Trophoblast cell (in vitro differentiated cells and primary cell): ENCODE data around the gene IGSF10.

Experiments used
- DNase-seq, 2 donors: peaks; one replicate each; pipeline ENCODE4 v3.0.0-alpha.2; 2016
- H2AFZ ChIP-seq: 2 replicates; pipeline ENCODE4 v1.6.1; 2013; ENCODE audit warnings: low read length, moderate library complexity, mild to moderate bottlenecking; ENCODE audit not compliant: insufficient read depth, poor library complexity
- H2AK5ac ChIP-seq: 2 replicates; pipeline ENCODE4 v1.6.1; 2013; ENCODE audit warnings: mild to moderate bottlenecking, low read length
- H2BK120ac ChIP-seq: 2 replicates; pipeline ENCODE4 v1.6.1; 2013; ENCODE audit warnings: low read length, mild to moderate bottlenecking, moderate library complexity; ENCODE audit not compliant: insufficient read depth, poor library complexity
- H2BK12ac ChIP-seq: 2 replicates; pipeline ENCODE4 v1.6.1; 2013; ENCODE audit warnings: mild to moderate bottlenecking, low read length, moderate library complexity
- H2BK5ac ChIP-seq: 2 replicates; pipeline ENCODE4 v1.6.1; 2013; ENCODE audit warnings: low read length, low read depth, moderate library complexity, mild to moderate bottlenecking; ENCODE audit not compliant: poor library complexity
- H3K14ac ChIP-seq: 2 replicates; pipeline ENCODE4 v1.6.1; 2013; ENCODE audit warnings: mild to moderate bottlenecking, low read length
- H3K18ac ChIP-seq: 2 replicates; pipeline ENCODE4 v1.6.1; 2013; ENCODE audit warnings: mild to moderate bottlenecking, low read length
- H3K23ac ChIP-seq: 2 replicates; pipeline ENCODE4 v1.6.1; 2013; ENCODE audit warnings: low read length
- H3K27ac ChIP-seq: 2 replicates; pipeline ENCODE4 v1.5.1; 2013; ENCODE audit warnings: low read depth, mild to moderate bottlenecking, inconsistent platforms, low read length, moderate library complexity
- H3K27me3 ChIP-seq: 2 replicates; pipeline ENCODE4 v1.6.1; 2013; ENCODE audit warnings: inconsistent platforms, mild to moderate bottlenecking, low read length, moderate library complexity; ENCODE audit not compliant: insufficient read depth
- H3K36me3 ChIP-seq, 2 experiments: 1 replicate in 1 of 2; 2 replicates in 1 of 2; pipeline ENCODE4 v1.6.1; 2013; ENCODE audit warnings: low read length in 2 of 2, mild to moderate bottlenecking in 2 of 2, moderate library complexity in 1 of 2; ENCODE audit not compliant: insufficient read depth in 2 of 2, control insufficient read depth in 1 of 2
- H3K4ac ChIP-seq: 2 replicates; pipeline ENCODE4 v1.6.1; 2013; ENCODE audit warnings: low read depth, mild to moderate bottlenecking, low read length, moderate library complexity
- H3K4me1 ChIP-seq, 2 experiments: 1 replicate in 1 of 2; 2 replicates in 1 of 2; pipeline ENCODE4 v1.6.1; 2013; ENCODE audit warnings: low read length in 2 of 2, mild to moderate bottlenecking in 2 of 2, moderate library complexity in 1 of 2; ENCODE audit not compliant: insufficient read depth in 2 of 2, control insufficient read depth in 1 of 2
- H3K4me2 ChIP-seq: 2 replicates; pipeline ENCODE4 v1.6.1; 2013; ENCODE audit warnings: inconsistent platforms, mild to moderate bottlenecking, low read length, moderate library complexity
- H3K4me3 ChIP-seq: 2 replicates; pipeline ENCODE4 v1.5.1; 2013; ENCODE audit warnings: mild to moderate bottlenecking, low read depth, low read length, inconsistent platforms
- H3K79me1 ChIP-seq: one replicate; pipeline ENCODE4 v1.6.1; 2013; ENCODE audit warnings: low read length
- H3K79me2 ChIP-seq: 2 replicates; pipeline ENCODE4 v1.6.1; 2013; ENCODE audit warnings: low read length, mild to moderate bottlenecking; ENCODE audit not compliant: control insufficient read depth, insufficient read depth, poor library complexity
- H3K9ac ChIP-seq: 2 replicates; pipeline ENCODE4 v1.6.1; 2013; ENCODE audit warnings: mild to moderate bottlenecking, low read length
- H3K9me3 ChIP-seq: 2 replicates; pipeline ENCODE4 v1.6.1; 2013; ENCODE audit warnings: low read depth, mild to moderate bottlenecking, control low read depth, inconsistent platforms, low read length; ENCODE audit not compliant: insufficient read depth
- H4K12ac ChIP-seq: 2 replicates; pipeline ENCODE4 v1.6.1; 2013; ENCODE audit warnings: low read depth, mild to moderate bottlenecking, low read length, moderate library complexity
- H4K8ac ChIP-seq: 2 replicates; pipeline ENCODE4 v1.6.1; 2013; ENCODE audit warnings: low read depth, mild to moderate bottlenecking, low read length, moderate library complexity
- H4K91ac ChIP-seq: one replicate; pipeline ENCODE4 v1.6.1; 2013; ENCODE audit warnings: low read depth, mild to moderate bottlenecking, low read length, moderate library complexity
- WGBS: extraction: QIAGEN DNeasy Blood & Tissue Kit; methylation state at CpG from one replicate; pipeline ENCODE4 v1.1.7; 2013; ENCODE audit warnings: missing lambda C conversion rate; ENCODE audit not compliant: insufficient read length, insufficient coverage; ENCODE audit errors: extremely low coverage; 5-methylcytosine and 5-hydroxymethylcytosine counted together

Gene IGSF10

GRCh38 chr3:151476344-151477018 lies 15.6 kb upstream of the IGSF10 start:
- Histone ChIP-seq H3K27ac (no peak overlapping the region), H3K79me1 (no peaks in the 10 kb centered on the region), H4K8ac (no peak overlapping the region), H2AK5ac (no peak overlapping the region), H2BK5ac (no peak overlapping the region), H3K14ac (no peak overlapping the region), H4K12ac (no peak overlapping the region), H3K9ac (no peak overlapping the region), H4K91ac (no peak overlapping the region), H2AFZ (no peak overlapping the region), H3K27me3 (no peaks in the 10 kb centered on the region), H3K23ac (no peak overlapping the region), H3K18ac (no peak overlapping the region), H3K4me3 (no peak overlapping the region), H3K4me2 (no peak overlapping the region), H2BK12ac (no peak overlapping the region), H2BK120ac (no peak overlapping the region), H3K4me1 (peaks cover 0 to 3% of the 10 kb centered on the region in 2 experiments), H3K9me3 (peaks cover 3% of the 10 kb centered on the region), H3K36me3 (no peaks in the 10 kb centered on the region), H3K4ac (no peak overlapping the region), H3K79me2 (no peaks in the 10 kb centered on the region)
- no CpG with 5 or more reads among the region's 7 CpGs for WGBS
- DNase-seq = no peak

- no peak overlapping the region for H3K4me3 ChIP-seq
- no peaks in the 10 kb centered on the region for H3K79me2 ChIP-seq
- H3K4me1 ChIP-seq = no peaks in the 10 kb centered on the region
- H3K18ac ChIP-seq = no peak overlapping the region
- H3K27ac ChIP-seq = no peak overlapping the region
- no peak overlapping the region for H4K12ac ChIP-seq
- H3K9ac ChIP-seq = no peak overlapping the region
- WGBS = no CpG with 5 or more reads among the region's 9 CpGs
- no peak overlapping the region for H3K23ac ChIP-seq
- H2AFZ ChIP-seq = no peak overlapping the region
- no peak overlapping the region for H3K4ac ChIP-seq
- H3K9me3 ChIP-seq = no peaks in the 10 kb centered on the region
- no peak overlapping the region for H4K91ac ChIP-seq
- no peak overlapping the region for H2AK5ac ChIP-seq
- no peaks in the 10 kb centered on the region for H3K36me3 ChIP-seq
- no peaks in the 10 kb centered on the region for H3K27me3 ChIP-seq
- no peak overlapping the region for H4K8ac ChIP-seq
- H2BK120ac ChIP-seq = no peak overlapping the region
- H2BK12ac ChIP-seq = no peak overlapping the region
- H3K4me2 ChIP-seq = no peak overlapping the region
- no peak overlapping the region for H2BK5ac ChIP-seq
- H3K14ac ChIP-seq = no peak overlapping the region
- peak; percentile 30 to 85 for DNase-seq
- no peaks in the 10 kb centered on the region for H3K79me1 ChIP-seq
Observed at GRCh38 chr3:151468284-151468917, 7.5 kb upstream of the IGSF10 start.

- Histone ChIP-seq H3K27ac (no peak overlapping the region), H4K12ac (no peak overlapping the region)
Observed at GRCh38 chr3:151467069-151467468, 6.2 kb upstream of the IGSF10 start.

DNA sequence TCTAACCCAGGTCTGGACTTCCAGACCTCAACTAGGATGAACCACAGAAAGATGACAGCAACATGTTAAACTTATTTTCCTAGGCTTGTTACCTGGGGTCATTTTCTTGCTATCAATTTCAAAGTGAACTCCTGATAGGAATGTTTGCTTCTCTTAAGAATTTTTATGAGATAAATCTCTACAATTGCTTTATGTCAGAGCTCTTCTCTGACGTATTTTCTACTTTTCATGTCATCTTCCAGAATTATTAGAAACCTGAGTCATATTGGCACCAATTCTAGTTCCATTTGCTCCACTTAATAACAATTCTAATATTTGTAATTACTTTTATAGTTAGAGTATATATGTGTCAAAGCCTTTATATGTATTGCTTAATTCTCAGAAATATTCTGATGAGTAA lies 2.1 kb upstream of the IGSF10 start:
- WGBS = no CpG with 5 or more reads among the region's 1 CpG
- Histone ChIP-seq H2BK12ac (no peak overlapping the region), H3K4me3 (no peak overlapping the region), H3K4me1 (peaks cover 0 to 2% of the 10 kb centered on the region in 2 experiments), H3K4ac (no peak overlapping the region), H2AFZ (no peak overlapping the region), H3K9me3 (no peaks in the 10 kb centered on the region), H3K14ac (no peak overlapping the region), H3K18ac (no peak overlapping the region), H4K12ac (no peak overlapping the region), H2AK5ac (no peak overlapping the region), H3K4me2 (no peak overlapping the region), H2BK5ac (no peak overlapping the region), H3K23ac (no peak overlapping the region), H3K27me3 (no peaks in the 10 kb centered on the region), H3K79me2 (peaks cover 1% of the 10 kb centered on the region), H3K27ac (no peak overlapping the region), H4K8ac (no peak overlapping the region), H4K91ac (no peak overlapping the region), H3K79me1 (no peaks in the 10 kb centered on the region), H3K36me3 (no peaks in the 10 kb centered on the region), H3K9ac (no peak overlapping the region), H2BK120ac (no peak overlapping the region)
- DNase-seq = no peak

More at GRCh38 chr3:151467069-151467468, 6.2 kb upstream of the IGSF10 start:
- Histone ChIP-seq H3K4me1 (no peaks in the 10 kb centered on the region), H3K18ac (no peak overlapping the region), H2AFZ (no peak overlapping the region), H2BK120ac (no peak overlapping the region), H4K8ac (no peak overlapping the region), H2BK12ac (no peak overlapping the region), H4K91ac (no peak overlapping the region), H3K79me2 (no peaks in the 10 kb centered on the region), H3K4ac (no peak overlapping the region), H3K4me3 (no peak overlapping the region), H2BK5ac (no peak overlapping the region), H3K27me3 (no peaks in the 10 kb centered on the region), H2AK5ac (no peak overlapping the region), H3K36me3 (no peaks in the 10 kb centered on the region), H3K23ac (no peak overlapping the region), H3K9me3 (no peaks in the 10 kb centered on the region), H3K4me2 (no peak overlapping the region), H3K9ac (no peak overlapping the region), H3K14ac (no peak overlapping the region), H3K79me1 (no peaks in the 10 kb centered on the region)
- WGBS = no CpG with 5 or more reads among the region's 1 CpG
- no peak for DNase-seq
